ENCODE results near the gene GRIN2C.
"Not testable (repeated sequence)": the region's sequence is repeated elsewhere in the genome, so short reads cannot be mapped to it uniquely, and the experiment has no call there.

The GRIN2C gene

GRCh38 chr17:74859459-74860228, at the start of gene GRIN2C:
Gene GRIN2C, minus strand, starts transcription at chr17:74859885. Its CDS starts 4,793 bp downstream, at chr17:74855092.
- peak; percentile 54 for DNase-seq

DNA sequence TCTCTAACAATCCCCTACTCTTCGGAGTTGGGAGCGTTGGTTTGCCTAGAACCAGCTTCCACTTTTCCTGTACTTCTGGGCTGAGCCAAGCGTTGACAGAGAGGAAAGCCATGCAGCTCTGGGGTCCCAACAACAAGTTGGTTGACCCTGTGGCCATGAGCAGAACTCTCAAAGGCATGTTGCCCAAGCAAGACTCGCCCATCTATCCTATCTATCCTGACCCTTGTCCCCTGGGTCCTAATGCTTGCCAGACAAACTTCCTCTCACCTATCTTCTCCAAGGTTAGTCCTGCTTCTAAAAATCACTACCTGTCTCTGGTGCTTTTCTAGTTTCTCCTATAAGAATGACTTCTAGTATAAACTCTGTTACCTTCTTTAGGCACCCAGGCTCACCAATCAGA, 49.4 kb upstream of the GRIN2C start:
- not testable (repeated sequence) for DNase-seq

DNA sequence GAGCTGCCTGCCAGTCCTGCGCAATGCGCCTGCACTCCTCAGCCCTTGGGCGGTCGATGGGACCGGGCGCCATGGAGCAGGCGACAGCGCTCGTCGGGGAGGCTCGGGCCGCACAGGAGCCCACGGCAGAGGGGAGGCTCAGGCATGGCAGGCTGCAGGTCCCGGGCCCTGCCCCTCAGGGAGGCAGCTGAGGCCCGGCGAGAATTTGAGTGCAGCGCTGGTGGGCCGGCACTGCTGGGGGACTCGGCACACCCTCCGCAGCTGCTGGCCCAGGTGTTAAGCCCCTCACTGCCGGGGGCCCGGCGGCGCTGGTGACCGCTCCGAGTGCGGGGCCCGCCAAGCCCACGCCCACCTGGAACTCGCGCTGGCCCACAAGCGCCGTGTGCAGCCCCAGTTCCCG, 47.3 kb upstream of the GRIN2C start:
- no peak for DNase-seq

DNA sequence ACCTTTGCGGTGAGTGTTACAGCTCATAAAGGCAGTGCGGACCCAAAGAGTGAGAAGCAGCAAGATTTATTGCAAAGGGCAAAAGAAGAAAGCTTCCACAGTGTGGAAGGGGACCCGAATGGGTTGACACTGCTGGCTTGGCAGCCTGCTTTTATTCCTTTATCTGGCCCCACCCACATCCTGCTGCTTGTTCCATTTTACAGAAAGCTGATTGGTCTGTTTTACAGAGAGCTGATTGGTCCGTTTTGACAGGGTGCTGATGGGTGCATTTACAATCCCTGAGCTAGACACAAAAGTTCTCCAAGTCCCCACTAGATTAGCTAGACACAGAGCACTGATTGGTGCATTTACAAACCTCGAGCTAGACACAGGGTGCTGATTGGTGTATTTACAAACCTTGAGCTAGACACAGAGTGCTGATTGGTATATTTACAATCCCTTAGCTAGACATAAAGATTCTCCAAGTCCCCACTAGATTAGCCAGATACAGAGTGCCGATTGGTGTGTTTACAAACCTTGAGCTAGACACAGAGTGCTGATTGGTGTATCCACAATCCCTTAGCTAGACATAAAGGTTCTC, 46.6 kb upstream of the GRIN2C start:
- not testable (repeated sequence) for DNase-seq

DNA sequence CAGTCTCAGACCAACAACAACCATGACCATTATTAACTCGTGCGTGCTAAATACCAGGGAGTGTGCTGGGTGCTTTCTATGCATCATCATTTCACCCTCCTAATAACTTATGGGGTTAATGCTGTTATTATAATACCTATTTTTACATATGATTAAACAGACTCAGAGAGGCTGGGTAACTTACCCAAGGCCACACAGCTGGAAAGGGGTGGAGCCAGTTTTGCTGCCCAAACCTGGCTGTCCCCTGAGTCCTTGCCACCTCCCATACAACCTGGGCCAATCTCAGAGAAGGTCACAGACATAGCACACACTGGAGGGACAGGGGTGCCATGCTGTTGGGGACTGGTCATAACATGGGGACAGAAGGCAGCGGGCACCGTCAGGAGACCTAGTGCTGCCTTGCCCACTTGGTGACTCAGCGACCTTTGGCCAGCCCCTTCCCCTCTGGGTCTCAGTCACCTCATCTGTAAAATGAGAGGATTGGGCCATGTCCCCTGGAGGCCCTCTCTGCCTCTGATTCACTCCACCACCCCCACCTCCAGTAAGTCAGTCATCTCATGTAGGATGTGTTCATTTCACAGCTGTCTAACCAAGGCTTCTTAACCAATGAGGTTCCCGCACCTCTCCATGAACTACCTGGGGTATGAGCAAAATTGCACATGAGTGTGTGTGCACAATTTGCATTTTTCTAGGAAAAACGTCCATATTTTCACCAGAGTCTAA, 45.2 kb upstream of the GRIN2C start:
- no peak for DNase-seq

- DNase-seq = no peak
Measured at GRCh38 chr17:74903671-74904070, 44.0 kb upstream of the GRIN2C start.

DNA sequence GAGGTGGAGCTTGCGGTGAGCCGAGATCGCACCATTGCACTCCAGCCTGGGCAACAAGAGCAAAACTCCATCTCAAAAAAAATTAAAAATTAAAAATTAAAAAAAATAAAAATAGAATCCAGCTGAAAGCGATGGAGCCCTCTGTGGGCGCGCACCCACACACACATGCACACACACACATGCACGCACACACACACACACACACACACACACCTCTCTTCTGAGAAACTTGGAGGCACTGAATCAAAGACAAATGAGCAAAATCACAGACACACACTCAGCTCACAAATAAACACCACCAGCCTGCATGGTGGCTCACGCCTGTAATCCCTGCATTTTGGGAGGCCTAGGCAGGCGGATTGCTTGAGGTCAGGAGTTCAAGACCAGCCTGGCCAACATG, 43.3 kb upstream of the GRIN2C start:
- DNase-seq = no peak

DNA sequence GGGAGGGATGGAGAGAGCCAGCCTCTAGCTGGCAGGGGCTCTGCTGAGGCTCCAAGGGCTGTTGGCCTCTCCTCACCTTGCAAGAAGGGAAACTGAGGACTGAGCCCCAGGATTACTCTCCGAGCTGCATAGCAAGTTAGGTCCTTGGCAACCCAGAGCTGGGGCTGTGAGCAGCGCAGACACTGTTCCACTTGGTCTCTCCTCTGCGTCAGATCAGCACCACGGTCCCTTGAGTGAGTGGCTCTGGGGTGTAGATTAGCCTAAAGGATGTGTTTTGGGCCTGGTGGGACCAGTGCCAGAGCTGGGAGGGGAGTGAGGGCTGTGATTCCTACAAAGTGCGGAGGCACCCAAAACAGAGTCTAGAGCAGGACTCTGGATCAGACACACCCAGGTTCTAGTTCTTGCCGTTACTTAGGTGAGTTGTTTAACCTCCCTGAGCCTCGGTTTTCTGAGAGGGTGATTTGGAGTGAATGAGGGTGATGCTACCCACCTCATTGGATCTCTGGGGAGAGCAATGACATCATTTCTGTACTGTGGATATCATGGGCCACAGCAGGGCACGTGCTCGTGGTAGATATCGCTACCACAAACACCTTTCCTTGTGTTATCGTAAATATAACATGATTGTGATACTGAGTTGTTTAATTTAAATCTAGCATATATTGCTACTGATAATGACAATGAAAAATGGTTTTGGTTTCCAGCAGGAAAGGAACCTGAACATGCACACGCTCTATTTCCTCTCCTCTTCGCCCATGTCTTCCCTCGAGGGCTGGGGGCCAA, 41.9 kb upstream of the GRIN2C start:
- DNase-seq = no peak

DNA sequence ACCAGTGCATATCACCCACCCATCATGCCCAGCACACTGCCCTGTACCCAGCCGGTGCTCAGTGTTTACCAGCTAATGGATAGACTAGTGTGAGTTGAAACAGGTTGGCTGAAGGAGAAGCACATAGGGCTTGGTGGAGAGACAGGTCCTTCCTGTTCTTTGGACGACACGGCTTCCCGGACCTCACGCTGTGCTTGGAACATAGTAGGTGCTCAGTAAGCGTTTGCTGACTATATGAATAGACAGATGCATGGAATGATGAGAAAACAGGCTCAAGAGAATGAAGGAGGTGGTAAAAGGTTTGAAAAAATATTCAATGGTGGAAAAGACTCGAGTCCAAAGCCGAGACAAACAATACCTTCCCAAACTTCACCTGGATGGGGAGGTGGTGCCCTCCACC, 40.5 kb upstream of the GRIN2C start:
- no peak for DNase-seq

DNA sequence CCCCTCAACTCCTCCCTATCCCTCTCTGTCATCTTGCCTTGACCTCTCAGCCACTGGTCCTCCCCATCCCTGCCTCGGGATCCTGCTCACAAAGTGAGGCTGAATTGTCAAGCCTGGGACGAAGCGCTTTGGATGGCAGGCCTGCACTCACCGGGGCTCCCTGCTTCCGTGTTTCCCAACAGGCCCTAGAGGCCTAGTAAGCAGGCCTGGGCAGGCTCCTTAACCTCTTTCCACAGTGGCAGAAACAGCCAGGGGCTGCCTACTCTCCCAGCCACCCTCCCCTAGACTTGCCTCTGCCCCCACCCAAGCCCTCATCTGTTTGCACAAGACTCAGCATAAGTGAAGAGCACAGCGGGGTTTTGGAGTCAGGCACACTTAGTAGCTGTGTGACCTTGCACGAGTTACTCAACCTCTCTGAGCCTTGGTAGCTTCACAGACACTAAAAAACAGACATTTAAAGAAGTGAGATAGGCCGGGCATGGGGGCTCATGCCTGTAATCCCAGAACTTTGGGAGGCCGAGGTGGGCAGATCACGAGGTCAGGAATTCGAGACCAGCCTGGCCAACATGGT, 38.8 kb upstream of the GRIN2C start:
- DNase-seq = no peak

DNA sequence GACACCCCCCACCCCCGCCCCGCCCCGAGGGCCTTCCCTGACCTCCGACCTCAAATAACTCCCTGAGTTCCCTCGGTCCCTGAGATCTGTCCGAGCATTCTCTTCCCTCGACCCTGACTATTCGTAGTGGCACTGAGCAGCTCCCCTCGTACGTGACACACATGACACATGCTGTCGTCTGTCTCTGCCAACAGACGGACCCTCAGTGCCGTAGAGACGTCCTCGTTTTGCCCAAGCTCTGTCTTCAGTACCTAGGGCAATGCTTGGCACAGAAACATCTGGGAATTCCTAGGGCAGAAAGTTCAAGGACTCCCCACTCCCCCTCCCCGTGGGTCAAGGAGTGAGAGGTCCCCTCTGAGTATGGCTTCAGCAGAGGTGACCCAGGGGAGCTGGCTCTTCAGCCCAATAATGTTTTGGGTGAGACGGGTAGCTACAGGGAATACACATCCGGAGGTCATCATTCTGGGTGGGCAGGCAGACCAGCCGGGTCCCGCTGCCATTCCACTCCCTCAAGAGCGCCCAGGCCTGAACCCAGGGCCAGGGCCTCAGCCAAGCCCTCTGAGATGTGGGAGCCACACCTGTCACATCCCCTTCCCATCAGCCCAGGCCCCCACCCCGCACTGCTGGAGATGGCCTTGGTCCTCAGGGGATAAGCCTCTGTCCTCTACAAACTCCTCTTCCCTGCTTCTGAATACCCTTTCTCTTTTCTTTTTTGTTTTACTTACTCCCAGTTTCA, 34.4 kb upstream of the GRIN2C start:
- DNase-seq = no peak

GRCh38 chr17:74892974-74893911, 33.6 kb upstream of the GRIN2C start, which contains the start of gene FADS6:
Gene FADS6, minus strand, starts transcription at chr17:74893633. Its CDS starts 38 bp downstream, at chr17:74893595.
- DNase-seq = peak; percentile 12

GRCh38 chr17:74892013-74892841, 32.5 kb upstream of the GRIN2C start:
- no peak for DNase-seq

GRCh38 chr17:74890554-74890953, 30.9 kb upstream of the GRIN2C start:
- DNase-seq = no peak

DNA sequence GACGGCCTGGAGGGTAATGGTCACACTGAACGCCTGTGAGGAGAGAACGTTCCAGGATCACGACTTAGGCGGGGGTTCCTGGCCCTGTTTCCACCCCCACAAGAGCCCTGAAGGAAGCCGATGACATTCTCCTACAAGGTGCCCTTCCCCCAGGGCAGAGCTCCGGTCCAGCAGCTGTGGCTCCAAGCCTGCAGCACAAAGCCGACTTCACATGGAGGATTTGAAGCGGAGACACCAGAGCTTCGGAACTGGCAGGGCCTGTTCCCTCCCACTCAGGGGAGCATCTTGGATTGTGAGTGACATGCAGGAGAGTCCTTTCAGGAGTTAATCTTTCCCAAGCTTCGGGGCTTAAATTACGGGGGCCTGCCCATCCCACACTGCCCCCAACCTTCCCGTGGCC, 28.8 kb upstream of the GRIN2C start:
- no peak for DNase-seq

DNA sequence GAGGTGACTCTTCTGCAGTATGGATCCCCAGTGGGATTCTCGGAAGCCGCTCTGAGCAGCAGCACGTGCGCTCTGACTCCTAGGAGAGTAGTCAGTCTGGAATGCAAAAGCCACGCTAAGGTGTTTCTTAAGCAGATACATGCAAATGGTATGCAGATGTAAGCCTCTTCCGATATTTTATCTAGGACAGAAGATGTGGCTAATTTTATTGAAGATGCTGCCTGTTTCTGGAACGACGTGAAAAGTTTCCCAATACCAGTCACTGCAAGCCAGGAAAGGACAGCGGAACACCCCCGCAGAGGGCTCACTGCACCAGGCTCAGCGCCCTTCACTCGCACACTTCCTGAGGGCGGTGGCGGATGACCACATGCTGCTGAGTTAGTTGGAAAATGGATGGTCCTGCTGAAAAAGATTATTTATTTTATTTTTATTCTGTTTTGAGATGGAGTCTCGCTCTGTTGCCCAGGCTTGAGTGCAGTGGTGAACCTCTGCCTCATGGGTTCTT, 23.6 kb upstream of the GRIN2C start:
- DNase-seq = no peak

DNA sequence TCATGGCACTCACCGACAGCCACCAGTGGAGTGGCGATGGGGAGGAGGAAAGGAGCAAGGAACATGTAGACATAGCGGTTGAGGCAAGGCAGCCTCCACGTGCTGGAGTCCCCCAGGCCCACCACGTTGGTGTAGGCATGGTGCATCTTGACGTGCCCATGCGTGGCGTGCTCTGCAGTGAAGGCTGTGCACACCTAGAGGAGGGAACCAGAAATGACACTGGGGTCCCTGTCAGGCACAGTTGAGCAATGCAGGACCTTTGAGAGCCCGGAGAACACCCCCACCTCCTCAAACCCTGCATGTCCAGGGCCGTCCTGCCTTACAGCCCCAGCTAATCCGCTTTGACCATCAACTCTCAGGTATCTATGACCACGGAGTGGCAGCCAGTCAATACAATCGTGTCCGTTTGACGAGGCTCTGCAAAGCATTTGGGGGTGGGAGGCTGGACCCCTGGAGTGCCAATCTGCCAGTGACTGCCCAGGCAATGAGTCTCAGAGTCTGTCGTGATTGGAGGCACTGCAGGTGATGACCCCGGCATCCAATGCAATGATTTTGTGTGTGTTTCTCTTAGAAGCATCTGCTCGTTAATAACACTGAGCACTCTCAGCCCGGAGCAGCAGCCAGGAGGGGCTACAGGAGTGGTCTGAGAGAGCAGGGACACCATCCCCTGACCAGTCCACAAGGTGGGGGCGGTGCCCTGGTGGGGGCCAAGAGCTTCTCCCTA, 23.0 kb upstream of the GRIN2C start:
- DNase-seq = no peak

GRCh38 chr17:74881073-74881472, 21.4 kb upstream of the GRIN2C start:
- DNase-seq = no peak

DNA sequence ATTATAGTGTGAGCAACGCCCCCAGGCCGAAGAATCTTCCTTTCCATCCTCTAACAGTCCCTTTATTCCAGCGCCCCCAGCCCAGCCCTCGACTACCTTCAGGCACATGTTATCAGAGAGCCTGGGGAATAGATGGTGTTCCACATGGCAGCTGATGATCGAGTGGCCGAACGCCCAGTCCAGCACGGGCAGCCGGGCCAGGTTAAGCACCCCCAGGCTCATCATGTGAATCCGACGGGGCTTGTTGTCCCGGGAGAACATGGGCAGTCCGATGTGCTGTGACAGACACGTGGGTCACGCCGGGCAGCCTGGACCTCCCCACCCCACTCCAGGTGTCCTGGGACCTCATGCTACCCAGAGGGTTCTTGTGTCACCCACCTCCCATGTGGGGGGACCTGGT, 19.6 kb upstream of the GRIN2C start:
- no peak for DNase-seq

Measured in CD4-positive, alpha-beta T cell treated with Interleukin-6 for 4 hours (primary cell).